HG02840 (cell line): ENCODE results near the gene LIPA.
"Not testable (repeated sequence)": the region's sequence is repeated elsewhere in the genome, so short reads cannot be mapped to it uniquely, and the experiment has no call there.

Source experiments
- ATAC-seq: cut with Tn5 transposase; IDR thresholded peaks from one replicate; pipeline ENCODE4 v1.9.1; 2021; ENCODE audit warnings: mild to moderate bottlenecking, moderate library complexity, moderate number of reproducible peaks; ENCODE audit not compliant: unreplicated experiment, low FRiP score

LIPA gene

GRCh38 chr10:89171263-89171872 is 80.2 kb downstream of the LIPA start:
- ATAC-seq: no peak

GRCh38 chr10:89168354-89168900 is 83.1 kb downstream of the LIPA start:
- not testable (repeated sequence) for ATAC-seq

GRCh38 chr10:89167915-89168314 is 83.7 kb downstream of the LIPA start:
- no peak for ATAC-seq

- ATAC-seq: no peak
Observed at GRCh38 chr10:89165923-89166322, 85.7 kb downstream of the LIPA start.

GRCh38 chr10:89164920-89165319 is 86.7 kb downstream of the LIPA start:
- ATAC-seq: no peak

GRCh38 chr10:89164080-89164479 is 87.5 kb downstream of the LIPA start:
- peak; percentile 8 for ATAC-seq
